ENCODE data around the gene ULK4.

- TF ChIP-seq CTCF (conservative IDR thresholded peaks at IDR 0.05 in 1 of 2, IDR thresholded peaks at IDR 0.05 in 1 of 2; ENCODE audit: low read depth in 1 of 2, low read length in 2 of 2) (no peak), EZH2 (IDR thresholded peaks at IDR 0.05; ENCODE audit: low read length, missing control alignments) (no peak)
These were observed 1.9 kb upstream of the ULK4 start for GRCh38 chr3:41963823-41964222.
